Measurements from ENCODE around the gene SLC29A2. TPM values are rescaled to one million over a fixed set of nuclear protein-coding genes. Genes with fewer than 3 reads are reported as not detected.

Gene SLC29A2, protein sequence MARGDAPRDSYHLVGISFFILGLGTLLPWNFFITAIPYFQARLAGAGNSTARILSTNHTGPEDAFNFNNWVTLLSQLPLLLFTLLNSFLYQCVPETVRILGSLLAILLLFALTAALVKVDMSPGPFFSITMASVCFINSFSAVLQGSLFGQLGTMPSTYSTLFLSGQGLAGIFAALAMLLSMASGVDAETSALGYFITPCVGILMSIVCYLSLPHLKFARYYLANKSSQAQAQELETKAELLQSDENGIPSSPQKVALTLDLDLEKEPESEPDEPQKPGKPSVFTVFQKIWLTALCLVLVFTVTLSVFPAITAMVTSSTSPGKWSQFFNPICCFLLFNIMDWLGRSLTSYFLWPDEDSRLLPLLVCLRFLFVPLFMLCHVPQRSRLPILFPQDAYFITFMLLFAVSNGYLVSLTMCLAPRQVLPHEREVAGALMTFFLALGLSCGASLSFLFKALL
- 1.6 and 6.1 TPM in 2 replicates for total RNA-seq (2014; rRNA removed; shearing (Covaris generic))

DNA sequence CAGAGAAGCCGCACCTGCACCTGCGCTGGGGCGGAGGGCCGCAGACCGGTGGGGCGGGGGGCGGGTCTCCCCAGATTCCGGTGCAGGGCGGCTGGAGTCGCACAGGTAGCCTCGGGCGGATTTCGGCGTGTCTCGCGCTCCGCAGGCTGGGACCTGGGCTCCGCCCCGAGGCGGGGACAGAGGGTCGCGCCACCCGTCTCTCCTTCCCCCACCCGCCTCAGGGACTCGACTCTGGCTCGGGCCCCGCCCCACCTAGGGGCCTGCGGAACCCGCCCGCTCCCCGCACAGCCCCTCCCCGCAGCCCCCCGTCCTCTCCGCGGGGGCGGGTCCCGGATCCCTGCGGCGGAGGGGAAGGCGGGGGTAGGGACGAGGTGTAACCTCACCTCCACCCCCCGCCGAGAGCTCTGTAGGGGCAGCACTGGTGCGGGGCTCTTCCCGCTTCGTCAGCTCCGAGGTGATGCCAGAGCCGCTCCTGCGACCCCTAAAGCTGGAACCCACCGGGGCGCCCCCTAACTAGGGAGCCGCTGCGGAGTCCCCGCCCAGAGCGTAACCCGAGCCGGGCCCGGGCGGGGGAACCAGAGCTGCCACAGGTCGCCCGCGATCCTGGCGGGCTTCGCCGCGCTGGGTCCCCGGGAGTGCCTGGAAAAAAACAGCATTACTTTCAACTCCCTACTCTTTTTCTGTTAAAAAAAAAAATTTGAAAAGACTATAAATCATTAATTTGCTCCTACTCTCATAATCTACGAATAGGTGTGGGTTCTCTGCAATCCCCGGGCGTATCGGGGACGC, at the start of gene SLC29A2:
Gene SLC29A2, minus strand, starts transcription at position 134 of the 789 bp plus-strand sequence. CDS start 169 bp downstream, outside the sequence.
- DNase-seq (ENCODE audit: low read depth): peak; percentile 81

DNA sequence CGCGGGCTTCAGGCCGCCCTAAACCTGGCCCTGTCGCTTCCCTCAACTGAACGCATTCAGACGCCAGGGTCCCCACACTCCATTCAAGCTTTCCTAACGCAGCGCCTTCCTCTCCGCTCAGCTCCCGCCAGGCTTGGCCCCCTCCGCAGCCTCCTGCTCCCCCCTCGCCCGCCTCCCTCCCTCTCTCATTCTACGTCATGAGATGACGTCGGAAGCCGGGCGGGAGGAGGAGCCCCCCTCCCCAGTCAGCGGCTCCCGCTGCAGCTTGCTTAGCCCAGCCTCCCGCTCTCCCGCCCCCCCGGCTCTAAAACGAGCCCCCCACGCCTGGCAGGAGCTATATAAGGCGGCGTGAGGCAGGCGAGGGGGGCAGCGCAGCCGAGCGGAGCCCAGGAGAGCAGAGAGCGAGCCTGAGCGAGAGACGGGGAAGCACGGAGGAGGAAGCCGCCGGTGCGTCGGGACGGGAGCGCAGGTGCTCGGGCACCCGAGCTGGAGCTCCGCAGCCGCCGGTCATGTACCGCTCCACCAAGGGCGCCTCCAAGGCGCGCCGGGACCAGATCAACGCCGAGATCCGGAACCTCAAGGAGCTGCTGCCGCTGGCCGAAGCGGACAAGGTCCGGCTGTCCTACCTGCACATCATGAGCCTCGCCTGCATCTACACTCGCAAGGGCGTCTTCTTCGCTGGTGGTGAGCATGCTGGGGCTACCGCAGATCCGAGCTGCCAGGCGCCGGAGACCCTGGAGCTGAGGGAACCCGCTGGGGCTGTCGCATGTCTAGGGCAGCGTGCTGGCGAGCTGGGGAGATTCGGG, 49.3 kb upstream of the SLC29A2 start, which contains the start of gene NPAS4:
Gene NPAS4, plus strand, starts transcription at position 365 of the 806 bp plus-strand sequence. Its CDS starts 145 bp downstream, at position 510.
- DNase-seq (ENCODE audit: low read depth): no peak

DNA sequence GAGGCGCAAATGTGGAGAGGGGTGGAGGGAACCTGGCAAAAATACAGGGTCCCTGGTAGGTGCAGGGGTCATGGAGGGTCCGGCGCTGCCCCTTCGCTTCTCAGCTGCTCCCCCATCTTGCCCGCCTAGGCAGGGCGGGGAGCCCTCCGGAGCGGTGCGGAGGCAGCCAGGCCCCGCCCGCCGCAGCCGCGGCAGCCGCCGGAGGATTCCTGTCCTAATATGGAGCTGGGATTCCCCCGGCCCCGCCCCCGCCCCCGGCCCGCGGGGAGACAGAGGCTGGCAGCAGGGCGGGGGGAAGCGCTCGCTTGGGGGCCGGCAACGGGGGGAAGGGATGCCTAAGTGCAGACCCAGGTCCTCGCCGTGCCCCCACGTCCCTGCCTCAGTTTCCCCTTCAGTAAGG, 48.3 kb upstream of the SLC29A2 start:
- no peak for DNase-seq (ENCODE audit: low read depth)

DNA sequence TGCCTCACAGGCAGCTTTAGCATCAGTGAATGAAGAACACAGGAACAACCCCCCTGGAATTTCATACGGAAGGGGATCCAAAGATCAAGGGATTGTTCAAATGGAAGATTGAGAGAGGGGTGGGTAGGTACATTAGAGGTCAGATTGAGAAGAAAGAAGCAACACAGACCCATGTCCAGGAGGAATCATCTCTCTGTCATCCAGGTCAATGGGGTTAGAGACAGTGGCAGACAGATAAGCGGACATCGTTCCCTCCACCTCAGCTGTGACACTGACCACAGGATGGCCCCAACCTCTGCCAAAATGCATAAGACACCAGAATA, 47.4 kb upstream of the SLC29A2 start:
- DNase-seq (ENCODE audit: low read depth): no peak

DNA sequence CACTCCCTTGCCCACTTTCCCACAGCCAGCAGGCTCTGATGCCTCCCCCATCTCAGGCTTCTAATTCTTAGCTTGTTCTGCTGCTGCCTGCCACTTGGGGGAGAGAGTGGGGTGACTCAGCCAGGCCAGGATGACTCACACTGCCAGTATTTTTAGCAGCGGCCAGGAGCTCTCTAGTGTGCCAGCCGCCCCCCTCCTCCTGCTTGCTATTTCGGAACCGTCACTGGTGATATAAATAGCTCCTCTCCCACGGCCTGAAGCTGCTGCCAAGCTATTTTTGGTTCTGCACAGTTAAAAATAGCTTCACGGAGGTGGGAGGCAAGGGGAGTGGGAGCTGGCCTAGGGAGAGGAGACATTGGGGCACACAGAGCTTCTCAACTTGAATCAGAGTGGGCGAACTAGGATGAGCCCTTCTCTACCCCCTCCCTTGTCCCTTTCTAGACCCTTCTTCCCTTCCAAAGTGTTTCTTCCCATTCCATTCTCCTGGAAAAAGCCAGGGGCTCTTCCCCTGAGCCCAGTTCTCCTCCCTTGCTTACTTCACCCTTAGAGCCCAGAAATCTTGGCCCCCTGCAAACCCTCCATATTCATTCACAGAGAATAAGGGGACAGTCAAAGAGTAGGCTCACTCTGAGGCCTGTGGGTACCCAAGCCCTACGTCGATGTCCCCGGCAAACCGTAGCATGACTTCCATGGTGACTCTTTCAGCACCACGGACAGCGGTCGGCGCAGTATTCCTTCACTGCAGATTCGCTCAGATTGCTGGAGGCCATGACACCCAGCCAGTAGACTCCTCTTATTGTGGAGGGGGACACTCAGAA, 46.8 kb upstream of the SLC29A2 start:
- peak; percentile 94 for DNase-seq (ENCODE audit: low read depth)

DNA sequence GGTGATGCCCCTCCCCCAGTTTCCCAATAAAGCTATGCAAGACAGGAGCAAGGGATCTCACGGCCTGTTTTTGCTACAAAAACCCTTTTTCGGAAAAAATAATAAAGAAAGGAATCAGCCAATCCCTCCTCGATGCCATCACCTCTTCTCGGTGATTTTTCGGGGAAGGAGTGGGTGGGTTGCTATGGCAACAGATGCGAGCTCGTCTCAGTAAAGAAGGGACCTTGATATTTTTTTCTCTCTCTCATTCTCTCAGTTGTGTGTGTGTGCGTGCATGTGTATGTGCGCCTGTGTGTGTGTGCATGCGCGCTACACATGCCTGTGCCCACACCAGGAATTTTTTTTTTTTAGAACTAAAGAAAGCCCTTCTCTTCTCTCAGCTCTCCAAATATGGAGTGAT, 45.4 kb upstream of the SLC29A2 start:
- no peak for DNase-seq (ENCODE audit: low read depth)

DNA sequence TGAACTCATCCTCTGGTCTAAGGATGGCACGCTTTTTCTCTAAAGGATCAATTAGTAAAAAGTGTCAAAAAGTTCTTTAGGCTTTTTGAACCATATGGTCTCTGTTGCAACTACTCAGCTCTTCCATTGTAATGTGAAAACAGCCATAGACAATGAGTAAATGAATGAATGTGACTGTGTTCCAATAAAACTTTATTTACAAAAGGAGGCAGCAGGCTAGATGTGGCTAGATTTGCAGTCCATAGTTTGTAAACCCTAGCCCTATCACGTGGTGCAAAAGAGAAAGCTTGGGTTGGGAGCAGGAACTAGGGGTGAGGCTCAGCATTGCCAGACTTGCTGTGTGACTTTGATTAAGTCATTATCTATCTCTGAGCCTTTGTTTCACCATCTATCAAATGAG, 43.9 kb upstream of the SLC29A2 start:
- DNase-seq (ENCODE audit: low read depth): no peak

DNA sequence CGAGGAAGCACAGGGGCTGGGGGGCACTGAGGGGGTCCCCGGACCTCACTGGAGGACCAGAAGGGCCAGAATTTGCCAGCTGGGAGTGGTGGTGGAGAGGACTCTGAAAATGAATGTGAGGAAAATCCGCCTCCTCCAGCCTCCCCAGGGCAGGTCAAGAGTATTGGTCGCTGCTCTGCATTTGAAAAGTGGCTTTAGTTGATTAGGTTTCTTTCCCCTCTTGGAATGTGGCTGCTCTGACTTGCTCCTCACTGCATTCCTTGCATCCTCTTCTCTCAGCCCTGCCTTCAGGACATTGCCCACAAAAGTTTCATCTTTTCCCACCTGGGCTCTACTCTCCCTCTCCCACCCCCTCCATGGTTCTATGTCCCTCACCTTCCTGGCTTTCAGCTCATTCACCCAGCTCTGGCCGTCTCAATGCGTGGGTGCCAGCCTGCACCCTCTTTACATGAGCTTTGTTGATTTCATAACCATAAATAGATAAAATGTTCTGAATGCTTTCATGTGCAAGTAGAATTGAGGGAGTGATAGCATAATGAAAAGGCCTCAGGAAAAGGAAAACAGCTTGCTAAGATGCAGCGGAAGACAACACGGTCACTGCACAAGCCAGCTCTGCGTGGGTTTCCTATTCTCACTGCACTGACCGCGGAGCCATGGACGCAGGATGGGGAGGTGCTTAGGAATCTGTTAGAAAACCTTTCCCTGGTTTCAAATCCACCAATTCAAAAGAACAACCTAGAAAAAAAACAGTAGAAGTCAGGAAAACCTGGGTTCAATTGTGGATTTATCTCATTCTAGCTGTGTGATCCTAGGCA, 42.8 kb upstream of the SLC29A2 start:
- DNase-seq (ENCODE audit: low read depth): no peak

DNA sequence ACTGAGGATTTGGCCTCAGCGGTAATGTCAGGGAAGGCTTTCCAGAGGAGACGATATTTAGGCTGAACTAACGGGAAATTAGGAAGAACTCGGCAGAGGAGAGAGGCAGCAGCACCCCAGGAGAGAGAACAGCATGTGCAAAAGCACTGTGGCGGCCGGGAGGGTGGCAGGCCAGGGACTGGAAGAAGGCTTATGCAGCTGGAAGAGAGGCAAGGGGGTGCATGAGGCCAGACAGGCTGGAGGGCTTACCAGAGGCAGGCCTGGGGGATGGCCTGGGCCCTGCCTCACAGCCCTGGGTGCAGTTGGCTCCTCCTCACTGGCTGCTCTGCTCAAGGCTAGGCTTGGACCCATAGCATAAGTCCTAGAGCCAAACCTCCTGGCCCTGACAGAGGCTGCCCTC, 41.6 kb upstream of the SLC29A2 start:
- DNase-seq (ENCODE audit: low read depth): no peak

DNA sequence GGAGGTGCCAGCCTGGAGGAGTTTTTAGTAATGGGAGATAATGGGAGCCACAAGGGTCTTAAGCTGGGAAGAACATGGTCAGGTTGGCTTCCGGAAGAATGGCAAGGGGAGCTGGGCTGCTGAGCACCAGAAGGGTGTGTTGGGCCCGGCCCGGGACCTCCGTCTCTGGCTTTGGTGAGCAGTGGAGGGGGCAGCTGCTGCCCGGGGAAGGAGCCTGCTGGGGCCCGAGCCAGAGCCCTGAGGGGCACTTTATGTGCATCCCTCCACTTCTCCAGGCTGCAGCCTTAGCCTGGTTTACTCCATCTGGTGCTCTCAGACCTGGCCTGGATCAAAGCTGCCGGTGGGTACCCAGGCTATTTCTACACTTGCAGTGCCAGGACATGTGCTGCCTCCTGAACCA, 40.5 kb upstream of the SLC29A2 start:
- no peak for DNase-seq (ENCODE audit: low read depth)

DNA sequence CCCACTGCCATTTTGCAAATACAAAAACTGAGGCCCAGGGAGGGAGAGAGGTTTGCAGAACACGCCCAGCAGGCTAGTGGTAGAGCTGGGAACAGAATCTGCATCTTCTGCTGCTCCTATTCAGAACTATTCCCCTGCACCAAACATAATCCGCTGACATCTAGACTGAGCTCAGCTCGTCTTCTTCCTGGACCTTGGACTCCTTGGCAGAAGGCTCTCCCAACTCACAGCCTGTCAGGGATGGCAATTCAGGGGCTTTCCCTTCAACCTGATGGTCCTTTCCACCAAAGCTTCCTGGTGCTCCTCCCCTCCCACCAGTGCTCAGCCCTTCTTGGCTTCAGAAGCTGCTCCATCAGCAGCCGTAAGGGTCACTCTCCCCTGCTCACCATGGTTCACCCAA, 39.8 kb upstream of the SLC29A2 start:
- no peak for DNase-seq (ENCODE audit: low read depth)

DNA sequence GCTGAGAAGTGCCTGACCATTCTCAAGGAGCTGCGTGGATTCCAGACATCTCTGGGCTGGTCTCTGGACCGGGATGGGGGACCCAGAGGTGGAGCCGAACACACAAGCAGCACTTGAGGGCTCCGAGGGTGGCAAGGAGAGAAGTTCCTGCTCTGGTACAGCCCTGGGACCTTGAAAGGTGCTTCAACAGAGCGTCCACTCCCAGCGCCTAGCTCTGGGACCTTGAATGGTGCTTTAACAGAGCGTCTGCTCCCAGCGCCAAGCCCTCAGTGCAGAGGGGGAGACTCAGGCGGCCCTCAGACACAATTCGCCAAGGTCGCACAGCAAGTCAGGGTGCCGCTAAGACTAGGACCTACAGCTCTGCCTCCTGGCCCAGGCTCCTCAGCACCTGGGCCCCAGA, 38.6 kb upstream of the SLC29A2 start:
- no peak for DNase-seq (ENCODE audit: low read depth)

DNA sequence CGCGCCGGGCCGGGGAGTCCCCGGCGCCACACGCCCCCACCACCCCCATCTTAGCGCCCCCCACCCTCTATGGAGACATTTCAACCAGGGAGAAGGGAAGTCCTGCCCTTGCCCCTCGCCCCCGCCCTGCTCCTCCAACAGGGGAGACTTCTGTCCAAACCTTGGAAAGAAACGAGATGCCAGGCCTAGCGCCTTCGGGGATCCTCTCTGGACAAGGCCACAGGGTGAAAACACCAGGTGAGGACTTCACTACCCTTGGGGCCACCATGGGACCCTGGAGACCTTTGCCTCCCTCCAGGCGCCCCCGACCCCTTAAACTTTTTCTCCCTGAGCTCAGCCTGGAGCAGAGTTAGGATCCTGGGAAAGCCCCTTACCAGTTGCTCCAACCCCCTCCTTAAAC, 37.7 kb upstream of the SLC29A2 start:
- no peak for DNase-seq (ENCODE audit: low read depth)

DNA sequence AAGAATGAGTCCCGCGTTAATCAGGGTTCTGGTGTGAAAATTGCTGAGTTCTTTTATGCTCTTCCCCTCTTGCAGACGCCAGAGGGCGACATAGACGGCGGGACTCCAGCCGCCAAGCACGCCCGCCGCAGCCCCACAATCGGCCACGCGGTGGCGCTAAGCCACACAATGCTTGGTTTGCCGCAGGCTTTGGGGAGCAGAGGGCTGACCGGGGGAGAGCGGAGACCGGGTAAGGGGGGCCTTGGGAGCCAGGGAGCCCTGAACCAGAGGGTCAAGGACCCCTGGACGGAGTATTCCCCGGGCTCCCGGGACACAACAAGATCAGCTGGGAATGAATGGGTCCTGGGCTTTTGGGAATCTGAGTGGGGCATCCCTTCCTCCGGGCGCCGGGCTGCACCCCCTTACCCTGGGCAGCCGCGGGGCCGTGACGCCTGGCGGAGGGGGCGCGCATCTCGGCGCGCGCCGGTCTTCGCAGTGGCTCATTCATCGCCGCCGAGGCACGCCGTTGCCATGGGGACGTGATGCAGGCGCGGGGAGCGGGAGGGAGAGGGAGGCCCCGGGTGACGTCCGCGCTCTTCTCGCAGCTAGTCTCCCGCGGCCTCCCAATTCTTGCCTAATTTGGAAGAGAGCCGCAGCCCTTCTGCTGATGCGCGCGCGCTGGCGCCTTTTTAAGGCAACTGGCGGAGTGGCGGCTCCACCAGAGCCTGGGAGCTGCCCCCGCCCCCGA, 37.1 kb upstream of the SLC29A2 start:
- peak; percentile 89 for DNase-seq (ENCODE audit: low read depth)

DNA sequence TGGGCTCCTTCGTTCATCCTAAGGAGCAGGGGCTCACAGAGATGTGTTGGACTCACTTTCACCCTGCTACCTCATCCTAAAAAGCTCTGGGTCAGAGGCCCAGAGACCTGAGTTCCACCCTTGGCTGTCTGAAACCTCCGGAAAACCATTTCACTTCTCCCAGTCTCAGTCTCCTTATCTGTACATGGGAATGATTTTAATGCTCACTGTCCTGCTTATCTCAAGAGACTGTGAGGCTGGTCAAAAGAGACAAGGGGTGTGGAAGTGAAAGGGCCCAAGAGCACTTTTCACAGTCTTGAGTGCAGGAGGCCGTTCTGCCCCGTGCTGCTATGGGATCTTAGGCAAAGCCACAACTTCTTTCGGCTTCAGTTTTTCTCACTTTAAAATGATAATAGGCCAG, 36.1 kb upstream of the SLC29A2 start:
- no peak for DNase-seq (ENCODE audit: low read depth)

DNA sequence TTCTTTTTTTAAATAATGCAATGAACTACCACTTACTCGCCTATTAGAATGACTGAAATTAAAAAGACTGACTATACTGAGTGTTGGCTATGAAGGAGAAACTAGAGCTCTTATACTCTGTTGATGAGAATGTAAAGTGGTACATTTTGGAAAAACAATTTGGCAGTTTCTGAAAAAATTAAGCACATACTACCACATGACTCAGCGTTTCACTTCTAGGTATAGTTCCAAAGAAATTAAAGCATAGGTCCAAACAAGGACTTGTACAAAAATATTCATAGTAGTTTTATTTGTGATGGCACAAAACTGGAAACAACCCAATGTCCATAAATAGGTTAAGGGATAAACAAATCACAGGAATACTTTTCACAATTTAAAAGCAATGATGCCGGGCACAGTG, 22.4 kb upstream of the SLC29A2 start:
- DNase-seq (ENCODE audit: low read depth): no peak

DNA sequence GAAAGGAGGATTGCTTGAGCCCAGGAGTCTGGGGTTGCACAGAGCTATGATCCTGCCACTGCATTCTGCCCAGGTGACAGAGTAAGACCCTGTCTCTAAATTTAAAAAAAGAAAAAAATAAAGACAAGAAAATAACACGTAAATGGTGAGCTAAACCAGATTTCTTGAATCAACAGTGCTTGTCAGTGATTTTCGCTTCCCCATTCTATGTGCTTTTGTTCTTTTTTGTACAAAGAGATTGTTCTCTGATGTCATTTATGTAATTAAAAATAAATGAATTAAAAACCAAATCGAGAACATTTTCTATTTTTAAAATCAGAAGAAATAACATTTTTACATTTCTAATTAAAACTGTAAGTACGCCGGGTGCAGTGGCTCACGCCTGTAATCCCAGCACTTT, 19.8 kb upstream of the SLC29A2 start:
- no peak for DNase-seq (ENCODE audit: low read depth)

DNA sequence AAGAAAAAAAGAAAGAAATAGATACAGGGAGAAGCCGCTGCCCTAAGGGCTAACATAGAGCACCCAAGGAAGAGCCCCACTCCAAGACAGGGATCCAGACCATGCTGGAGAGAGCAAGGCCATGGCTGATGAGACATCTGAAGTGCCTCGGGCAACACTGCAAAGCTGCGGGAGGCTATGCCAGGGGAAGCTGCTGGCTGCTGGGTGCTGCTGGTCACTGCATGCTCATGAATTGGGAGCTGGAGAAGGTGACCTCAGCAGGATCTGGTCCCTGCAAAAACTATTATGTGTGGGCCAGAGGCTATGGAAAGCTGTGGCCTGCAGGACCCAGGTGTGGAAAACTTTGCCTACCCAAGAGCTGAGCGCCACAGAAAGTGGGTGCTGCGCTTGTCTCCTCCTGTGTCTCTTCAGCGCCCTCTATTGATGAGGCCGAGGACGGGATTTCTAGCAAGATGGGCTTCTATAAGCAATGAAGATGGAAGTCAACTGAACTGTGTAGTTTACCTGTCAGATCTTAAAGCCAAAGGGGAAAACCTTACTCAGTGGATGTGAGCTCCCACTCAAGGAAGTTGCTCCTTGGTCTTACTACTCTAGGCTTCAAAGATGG, 17.3 kb upstream of the SLC29A2 start:
- DNase-seq (ENCODE audit: low read depth): peak; percentile 83

Measured in M059J (cell line).